ENCODE measurements around the gene NIM1K. TPM values are rescaled to one million over a fixed set of nuclear protein-coding genes. Genes with fewer than 3 reads are reported as not detected.
"Not testable (repeated sequence)": the region's sequence is repeated elsewhere in the genome, so short reads cannot be mapped to it uniquely, and the experiment has no call there.

The NIM1K gene
- total and polyA plus RNA-seq, 4 donors, result 0.26 to 1.5 (median 0.58) TPM; not detected in 1

GRCh38 chr5:43325624-43326023 lies 133.6 kb downstream of the NIM1K start:
- H3K4me3 ChIP-seq (ENCODE audit: low read length in 2 of 2); DNase-seq; ATAC-seq (ENCODE audit: low FRiP score); intact Hi-C loops (cut with DNase I); H3K36me3 ChIP-seq (ENCODE audit: control insufficient read depth in 1 of 2, insufficient read depth in 2 of 2, low read length in 1 of 2); H3K27me3 ChIP-seq (ENCODE audit: control insufficient read depth in 1 of 2, insufficient read depth in 2 of 2, low read length in 1 of 2); H3K4me1 ChIP-seq (ENCODE audit: control insufficient read depth in 1 of 2, insufficient read depth in 2 of 2, low read length in 2 of 2); H3K27ac ChIP-seq (ENCODE audit: low read depth in 1 of 2, low read length in 2 of 2); H3K9me3 ChIP-seq (ENCODE audit: control insufficient read depth, low read length): not testable (repeated sequence)

Other genes with a start within 250 kb of the NIM1K start
- gene ANXA2R, start 151.9 kb upstream of the NIM1K start, total RNA-seq, result 1 to 10 TPM; 2.7 to 6.4 TPM
- 1 to 10 TPM in 1 of 2 donors, under 1 TPM in 1; 0.38 to 3.6 TPM for gene ANXA2R, start 151.9 kb upstream of the NIM1K start, polyA plus RNA-seq
- 10 to 100 TPM; 36.6 to 45.0 TPM for gene ZNF131, start 71.3 kb upstream of the NIM1K start, total RNA-seq
- gene ZNF131, start 71.3 kb upstream of the NIM1K start, polyA plus RNA-seq, result 10 to 100 TPM; 18.3 to 23.8 TPM
- 10 to 100 TPM; 41.9 to 57.9 TPM for gene HMGCS1, start 121.2 kb downstream of the NIM1K start, total RNA-seq
- gene HMGCS1, start 121.2 kb downstream of the NIM1K start, polyA plus RNA-seq, result 10 to 100 TPM; 12.6 to 16.9 TPM
- gene CCL28, start 220.2 kb downstream of the NIM1K start, total RNA-seq, result 1 to 10 TPM; 3.0 to 5.3 TPM
- gene CCL28, start 220.2 kb downstream of the NIM1K start, polyA plus RNA-seq, result 1 to 10 TPM; 1.5 to 1.6 TPM